Activated naive CD4-positive, alpha-beta T cell treated with anti-CD3 and anti-CD28 coated beads, Interleukin-2, amount 50 U/mL, for 24 hours (primary cell): ENCODE results near the gene KLF9.

ENCODE experiments used
- H3K27ac Mint-ChIP-seq: one replicate; pipeline ENCODE4 v1.8.0; 2021; ENCODE audit warnings: mild to moderate bottlenecking, mixed read lengths
- H3K27me3 Mint-ChIP-seq: one replicate; pipeline ENCODE4 v1.8.0; 2021; ENCODE audit warnings: mixed read lengths
- H3K36me3 Mint-ChIP-seq: one replicate; pipeline ENCODE4 v1.8.0; 2021; ENCODE audit warnings: mixed read lengths
- H3K4me1 Mint-ChIP-seq: one replicate; pipeline ENCODE4 v1.8.0; 2021; ENCODE audit warnings: mixed read lengths
- H3K4me3 Mint-ChIP-seq: one replicate; pipeline ENCODE4 v1.8.0; 2021; ENCODE audit warnings: mild to moderate bottlenecking, mixed read lengths
- H3K9me3 Mint-ChIP-seq: one replicate; pipeline ENCODE4 v1.8.0; 2021; ENCODE audit warnings: mixed read lengths

KLF9 gene

GRCh38 chr9:70412832-70413463 lies 1.5 kb downstream of the KLF9 start:
- H3K27ac Mint-ChIP-seq, result peak overlapping the region; percentile 100
- no peaks in the 10 kb centered on the region for H3K36me3 Mint-ChIP-seq
- H3K27me3 Mint-ChIP-seq, result no peaks in the 10 kb centered on the region
- H3K4me1 Mint-ChIP-seq, result peaks cover 50% of the 10 kb centered on the region
- H3K4me3 Mint-ChIP-seq, result peak overlapping the region; percentile 99
- H3K9me3 Mint-ChIP-seq, result no peaks in the 10 kb centered on the region

- Mint-ChIP-seq H3K4me3 (peak overlapping the region; percentile 99), H3K27me3 (no peaks in the 10 kb centered on the region), H3K4me1 (peaks cover 53% of the 10 kb centered on the region), H3K36me3 (no peaks in the 10 kb centered on the region), H3K27ac (peak overlapping the region; percentile 100), H3K9me3 (no peaks in the 10 kb centered on the region)
These were observed 2.3 kb downstream of the KLF9 start for GRCh38 chr9:70411930-70412831.

GRCh38 chr9:70411121-70411929 lies 3.1 kb downstream of the KLF9 start:
- H3K4me3 Mint-ChIP-seq, result peak overlapping the region; percentile 99
- no peaks in the 10 kb centered on the region for H3K9me3 Mint-ChIP-seq
- peaks cover 2% of the 10 kb centered on the region for H3K36me3 Mint-ChIP-seq
- no peaks in the 10 kb centered on the region for H3K27me3 Mint-ChIP-seq
- peaks cover 59% of the 10 kb centered on the region for H3K4me1 Mint-ChIP-seq
- H3K27ac Mint-ChIP-seq, result peak overlapping the region; percentile 100

GRCh38 chr9:70410368-70410767 lies 4.1 kb downstream of the KLF9 start:
- peak overlapping the region; percentile 99 for H3K4me3 Mint-ChIP-seq
- H3K4me1 Mint-ChIP-seq, result peaks cover 65% of the 10 kb centered on the region
- H3K27me3 Mint-ChIP-seq, result no peaks in the 10 kb centered on the region
- H3K9me3 Mint-ChIP-seq, result no peaks in the 10 kb centered on the region
- peak overlapping the region; percentile 100 for H3K27ac Mint-ChIP-seq
- H3K36me3 Mint-ChIP-seq, result peaks cover 2% of the 10 kb centered on the region

- Mint-ChIP-seq H3K27ac (peak overlapping the region; percentile 100), H3K9me3 (no peaks in the 10 kb centered on the region), H3K4me3 (peak overlapping the region; percentile 99), H3K27me3 (no peaks in the 10 kb centered on the region), H3K4me1 (peaks cover 65% of the 10 kb centered on the region), H3K36me3 (peaks cover 2% of the 10 kb centered on the region)
These were observed 4.7 kb downstream of the KLF9 start for GRCh38 chr9:70409800-70410199.

GRCh38 chr9:70409280-70409679 lies 5.2 kb downstream of the KLF9 start:
- Mint-ChIP-seq H3K9me3 (no peaks in the 10 kb centered on the region), H3K4me1 (peaks cover 62% of the 10 kb centered on the region), H3K27me3 (no peaks in the 10 kb centered on the region), H3K27ac (peak overlapping the region; percentile 79), H3K4me3 (peak overlapping the region; percentile 99), H3K36me3 (peaks cover 2% of the 10 kb centered on the region)

- H3K4me3 Mint-ChIP-seq, result peak overlapping the region; percentile 1
These were observed 5.9 kb downstream of the KLF9 start for GRCh38 chr9:70408393-70409040.

GRCh38 chr9:70407081-70407503 lies 7.4 kb downstream of the KLF9 start:
- Mint-ChIP-seq H3K27ac (peak overlapping the region; percentile 100), H3K36me3 (peaks cover 2% of the 10 kb centered on the region), H3K4me3 (peak overlapping the region; percentile 84), H3K4me1 (peaks cover 80% of the 10 kb centered on the region), H3K27me3 (no peaks in the 10 kb centered on the region), H3K9me3 (no peaks in the 10 kb centered on the region)

More at GRCh38 chr9:70408393-70409040, 5.9 kb downstream of the KLF9 start:
- Mint-ChIP-seq H3K9me3 (no peaks in the 10 kb centered on the region), H3K36me3 (peaks cover 2% of the 10 kb centered on the region), H3K4me1 (peaks cover 68% of the 10 kb centered on the region), H3K27me3 (no peaks in the 10 kb centered on the region), H3K27ac (peak overlapping the region; percentile 100)

- H3K4me3 Mint-ChIP-seq, result peak overlapping the region; percentile 84
- H3K4me1 Mint-ChIP-seq, result peaks cover 82% of the 10 kb centered on the region
- no peaks in the 10 kb centered on the region for H3K27me3 Mint-ChIP-seq
- no peaks in the 10 kb centered on the region for H3K9me3 Mint-ChIP-seq
- H3K27ac Mint-ChIP-seq, result peak overlapping the region; percentile 100
- H3K36me3 Mint-ChIP-seq, result peaks cover 2% of the 10 kb centered on the region
These were observed 8.0 kb downstream of the KLF9 start for GRCh38 chr9:70406434-70406862.

GRCh38 chr9:70405808-70406433 lies 8.5 kb downstream of the KLF9 start:
- Mint-ChIP-seq H3K4me1 (peaks cover 82% of the 10 kb centered on the region), H3K4me3 (peak overlapping the region; percentile 84), H3K27me3 (no peaks in the 10 kb centered on the region)

GRCh38 chr9:70404261-70404660 lies 10.2 kb downstream of the KLF9 start:
- Mint-ChIP-seq H3K36me3 (peaks cover 2% of the 10 kb centered on the region), H3K9me3 (no peaks in the 10 kb centered on the region), H3K4me1 (peaks cover 82% of the 10 kb centered on the region), H3K4me3 (peak overlapping the region; percentile 42), H3K27me3 (no peaks in the 10 kb centered on the region), H3K27ac (peak overlapping the region; percentile 76)

More at GRCh38 chr9:70405808-70406433, 8.5 kb downstream of the KLF9 start:
- H3K9me3 Mint-ChIP-seq, result no peaks in the 10 kb centered on the region
- peaks cover 2% of the 10 kb centered on the region for H3K36me3 Mint-ChIP-seq
- H3K27ac Mint-ChIP-seq, result peak overlapping the region; percentile 100

GRCh38 chr9:70403618-70404025 lies 10.8 kb downstream of the KLF9 start:
- Mint-ChIP-seq H3K27me3 (no peaks in the 10 kb centered on the region), H3K4me3 (no peak overlapping the region), H3K27ac (peak overlapping the region; percentile 76), H3K9me3 (no peaks in the 10 kb centered on the region), H3K4me1 (peaks cover 86% of the 10 kb centered on the region), H3K36me3 (peaks cover 2% of the 10 kb centered on the region)

- Mint-ChIP-seq H3K27me3 (no peaks in the 10 kb centered on the region), H3K36me3 (peaks cover 2% of the 10 kb centered on the region), H3K4me1 (peaks cover 86% of the 10 kb centered on the region), H3K27ac (peak overlapping the region; percentile 76), H3K4me3 (no peak overlapping the region), H3K9me3 (no peaks in the 10 kb centered on the region)
These were observed 11.3 kb downstream of the KLF9 start for GRCh38 chr9:70403166-70403565.

GRCh38 chr9:70402213-70402612 lies 12.2 kb downstream of the KLF9 start:
- H3K27ac Mint-ChIP-seq, result peak overlapping the region; percentile 69
- H3K4me3 Mint-ChIP-seq, result no peak overlapping the region
- no peaks in the 10 kb centered on the region for H3K27me3 Mint-ChIP-seq
- H3K4me1 Mint-ChIP-seq, result peaks cover 86% of the 10 kb centered on the region
- peaks cover 2% of the 10 kb centered on the region for H3K36me3 Mint-ChIP-seq
- H3K9me3 Mint-ChIP-seq, result no peaks in the 10 kb centered on the region
